Effector CD4-positive, alpha-beta T cell (primary cell): ENCODE data around the gene OBP2A. TPM values are rescaled to one million over a fixed set of nuclear protein-coding genes. Genes with fewer than 3 reads are reported as not detected.
A peak's percentile ranks its signal among the peaks of the same experiment; 100 is the strongest.
"Not testable (repeated sequence)": the region's sequence is repeated elsewhere in the genome, so short reads cannot be mapped to it uniquely, and the experiment has no call there.

Experiments
- DNase-seq: peaks from one replicate; pipeline ENCODE4 v3.0.0-alpha.2; 2020
- total RNA-seq: gene quantifications from one replicate; lab custom pipeline; 2026; lab: John Stamatoyannopoulos, UW

Gene OBP2A
- not detected for total RNA-seq

GRCh38 chr9:135545646-135546176 lies at the start of gene OBP2A:
Gene OBP2A, plus strand, starts transcription at chr9:135546126. Its CDS starts 55 bp downstream, at chr9:135546181.
- not testable (repeated sequence) for DNase-seq

GRCh38 chr9:135498381-135499126 lies 47.4 kb upstream of the OBP2A start:
- no peak for DNase-seq

GRCh38 chr9:135499326-135500070 lies 46.4 kb upstream of the OBP2A start:
- DNase-seq: peak; percentile 92

GRCh38 chr9:135500071-135500524 lies 45.8 kb upstream of the OBP2A start:
- DNase-seq: no peak

GRCh38 chr9:135500525-135501260 lies 45.2 kb upstream of the OBP2A start, which contains the start of gene MRPS2:
Gene MRPS2, plus strand, starts transcription at chr9:135500682. Its CDS starts 29 bp downstream, at chr9:135500711.
- peak; percentile 73 for DNase-seq

GRCh38 chr9:135501261-135502167 lies 44.4 kb upstream of the OBP2A start:
- DNase-seq: no peak

- DNase-seq: no peak
Observed at GRCh38 chr9:135502168-135502872, 43.6 kb upstream of the OBP2A start.

GRCh38 chr9:135502873-135503321 lies 43.0 kb upstream of the OBP2A start:
- no peak for DNase-seq

- no peak for DNase-seq
Observed at GRCh38 chr9:135503371-135504261, 42.3 kb upstream of the OBP2A start.

GRCh38 chr9:135504262-135505243 lies 41.4 kb upstream of the OBP2A start:
- DNase-seq: peak; percentile 33

- no peak for DNase-seq
Observed at GRCh38 chr9:135505406-135506187, 40.3 kb upstream of the OBP2A start.

GRCh38 chr9:135506327-135507103 lies 39.4 kb upstream of the OBP2A start:
- DNase-seq: no peak

- DNase-seq: no peak
Observed at GRCh38 chr9:135507104-135508035, 38.6 kb upstream of the OBP2A start.

- no peak for DNase-seq
Observed at GRCh38 chr9:135508211-135508820, 37.6 kb upstream of the OBP2A start.

GRCh38 chr9:135509458-135509857 lies 36.5 kb upstream of the OBP2A start:
- no peak for DNase-seq
